ENCODE data around the gene DHRS2.

GRCh38 chr14:23639048-23639890 is 3.1 kb downstream of the DHRS2 start:
- TF ChIP-seq CTCF (IDR thresholded peaks at IDR 0.05) (no peak), POLR2A (IDR thresholded peaks at IDR 0.05; ENCODE audit: low read depth) (no peak), EP300 (IDR thresholded peaks at IDR 0.05) (no peak), POLR2AphosphoS5 (IDR thresholded peaks at IDR 0.05) (no peak)
